IPS-18c (cell line): ENCODE data around the gene FCGR2B.
"Not testable (repeated sequence)": the region's sequence is repeated elsewhere in the genome, so short reads cannot be mapped to it uniquely, and the experiment has no call there.

Source experiments
- H3K4me3 ChIP-seq: 2 replicates; pipeline ENCODE4 v1.7.0; 2013; ENCODE audit warnings: low read depth, mild to moderate bottlenecking, low read length, moderate library complexity; ENCODE audit not compliant: insufficient read depth
- H3K9me3 ChIP-seq: one replicate; pipeline ENCODE4 v1.6.1; 2013; ENCODE audit warnings: mild to moderate bottlenecking, low read length, moderate library complexity; ENCODE audit not compliant: control insufficient read depth, insufficient read depth

The FCGR2B gene

GRCh38 chr1:161642697-161643096, 20.2 kb upstream of the FCGR2B start:
- H3K4me3 ChIP-seq, H3K9me3 ChIP-seq: not testable (repeated sequence)

DNA sequence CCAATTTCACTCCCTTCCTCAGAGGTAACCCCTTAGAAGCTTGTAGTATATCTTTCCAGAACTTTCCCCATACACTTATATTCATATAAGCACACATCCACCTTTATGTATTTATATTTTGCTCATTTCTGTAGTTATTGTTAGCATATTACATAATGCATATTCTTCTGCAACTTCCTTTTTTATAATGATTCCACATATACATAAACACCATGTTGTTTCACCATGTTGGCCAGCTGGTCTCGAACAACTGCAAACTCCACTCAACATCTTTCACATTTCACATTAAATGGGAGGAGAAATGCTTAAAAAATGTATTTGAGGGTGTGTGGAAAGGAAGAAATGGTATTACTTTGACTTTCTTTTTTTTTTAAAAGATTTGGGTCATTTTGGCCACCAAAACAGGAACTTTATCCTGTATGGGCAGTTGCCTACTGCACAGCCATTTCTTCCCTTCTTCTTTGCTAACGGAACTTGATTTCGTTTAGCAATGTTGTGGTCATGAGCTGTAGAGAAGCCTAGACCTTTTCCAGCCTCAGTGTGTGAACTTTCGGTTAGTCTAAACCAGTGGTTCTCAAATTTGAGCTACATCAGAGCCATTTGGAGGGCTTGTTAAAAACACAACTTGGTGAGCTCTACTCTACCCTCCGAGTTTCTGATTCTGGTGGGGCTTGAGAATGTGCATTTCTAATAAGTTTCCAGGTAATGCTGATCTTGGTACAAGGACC, 19.3 kb upstream of the FCGR2B start:
- H3K4me3 ChIP-seq = not testable (repeated sequence)

GRCh38 chr1:161644855-161645254, 18.1 kb upstream of the FCGR2B start:
- H3K4me3 ChIP-seq, H3K9me3 ChIP-seq: not testable (repeated sequence)

More for the DNA sequence above, 19.3 kb upstream of the FCGR2B start:
- not testable (repeated sequence) for H3K9me3 ChIP-seq

GRCh38 chr1:161647507-161648360, 15.2 kb upstream of the FCGR2B start:
- not testable (repeated sequence) for H3K9me3 ChIP-seq, H3K4me3 ChIP-seq

GRCh38 chr1:161653541-161653940, 9.4 kb upstream of the FCGR2B start:
- H3K9me3 ChIP-seq, H3K4me3 ChIP-seq: not testable (repeated sequence)

DNA sequence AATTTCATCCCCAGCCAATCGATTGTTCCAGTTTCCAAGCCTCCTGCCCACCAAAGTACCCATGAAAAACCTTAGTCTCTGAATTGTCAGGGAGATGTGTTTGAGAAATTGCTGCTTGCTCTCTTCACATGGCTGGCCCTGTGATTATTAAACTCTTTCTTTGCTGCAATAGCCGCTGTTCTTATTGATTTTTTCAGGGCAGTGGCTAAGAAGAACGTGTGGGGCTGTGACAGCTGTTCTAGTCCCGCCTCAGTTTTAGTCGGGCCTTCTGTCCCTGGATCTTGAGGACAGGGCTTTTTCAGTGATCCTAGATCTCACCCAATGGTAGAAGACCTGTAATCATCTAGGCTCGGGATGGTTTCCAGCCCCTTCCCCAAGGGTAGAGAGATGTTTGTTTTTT, 9.0 kb upstream of the FCGR2B start:
- H3K4me3 ChIP-seq, H3K9me3 ChIP-seq: not testable (repeated sequence)

DNA sequence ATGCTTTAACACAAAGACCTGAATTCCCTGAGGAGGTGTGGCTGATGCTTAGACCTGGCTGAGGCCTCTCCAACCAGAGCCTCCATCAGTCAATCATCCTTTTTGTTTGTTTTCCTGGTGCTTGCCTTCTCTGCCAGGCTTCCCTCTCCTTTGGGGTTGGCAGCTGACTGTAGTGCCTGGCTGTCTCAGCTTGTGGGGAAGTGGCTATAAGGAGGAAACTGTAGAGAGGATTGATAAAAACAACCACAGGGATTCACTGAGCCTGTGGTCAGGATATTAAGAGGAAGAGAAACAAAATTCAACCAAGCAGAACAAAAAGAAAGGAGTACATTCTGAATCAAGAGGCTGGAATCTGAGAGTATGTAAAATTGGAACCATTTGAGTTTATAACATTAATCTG, 4.4 kb upstream of the FCGR2B start:
- H3K9me3 ChIP-seq, H3K4me3 ChIP-seq: not testable (repeated sequence)

- not testable (repeated sequence) for H3K9me3 ChIP-seq, H3K4me3 ChIP-seq
Measured at GRCh38 chr1:161661660-161662311, 1.2 kb upstream of the FCGR2B start.

GRCh38 chr1:161663569-161663968, 626 bp downstream of the FCGR2B start:
- H3K4me3 ChIP-seq, H3K9me3 ChIP-seq: not testable (repeated sequence)

- not testable (repeated sequence) for H3K4me3 ChIP-seq, H3K9me3 ChIP-seq
Measured at GRCh38 chr1:161664689-161665088, 1.7 kb downstream of the FCGR2B start.

GRCh38 chr1:161671045-161672020, 8.4 kb downstream of the FCGR2B start:
- not testable (repeated sequence) for H3K9me3 ChIP-seq, H3K4me3 ChIP-seq

DNA sequence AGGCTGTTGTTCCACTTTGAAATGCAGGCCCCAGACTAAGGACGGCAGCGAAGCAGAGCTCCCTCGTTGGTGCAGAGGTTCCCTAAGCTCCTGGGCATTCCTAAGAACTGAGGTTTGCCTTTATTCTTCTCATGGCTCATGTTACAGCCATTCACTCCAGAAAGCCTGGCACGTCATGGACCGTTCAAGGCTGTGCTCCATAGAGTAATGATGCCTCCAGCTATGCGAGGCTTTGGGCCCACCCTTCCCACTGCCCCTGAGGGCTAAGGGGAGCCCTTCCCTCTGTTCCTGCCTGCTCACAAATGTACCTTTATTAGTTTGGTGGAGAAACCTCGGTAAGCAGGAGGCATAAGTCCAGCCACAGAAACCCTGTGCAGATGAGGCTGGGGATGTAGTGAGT, 10.5 kb downstream of the FCGR2B start:
- not testable (repeated sequence) for H3K4me3 ChIP-seq, H3K9me3 ChIP-seq

DNA sequence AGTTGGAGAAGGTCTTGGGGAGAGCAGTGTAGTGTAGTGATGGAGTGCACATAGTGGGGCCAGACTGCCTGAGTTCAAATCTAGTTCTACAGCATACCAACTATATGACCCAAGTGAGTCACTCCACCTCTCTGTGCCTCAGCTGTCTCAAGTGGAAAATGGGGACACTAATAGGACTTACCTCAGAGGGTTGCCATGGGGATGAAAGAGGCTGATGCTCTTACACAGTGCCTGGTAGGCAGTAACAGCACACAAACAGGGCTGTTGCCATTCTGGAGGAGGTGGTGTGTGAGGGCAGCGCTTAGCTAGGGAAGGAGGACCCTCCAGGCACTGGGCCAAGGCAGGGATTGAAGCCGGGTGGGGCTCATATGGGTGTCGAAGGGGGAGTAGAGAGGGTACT, 11.5 kb downstream of the FCGR2B start:
- not testable (repeated sequence) for H3K9me3 ChIP-seq, H3K4me3 ChIP-seq

- H3K9me3 ChIP-seq, H3K4me3 ChIP-seq: not testable (repeated sequence)
Measured at GRCh38 chr1:161674908-161675307, 12.0 kb downstream of the FCGR2B start.

- peaks cover 3% of the 10 kb centered on the region for H3K9me3 ChIP-seq
- H3K4me3 ChIP-seq = no peak overlapping the region
Measured at GRCh38 chr1:161676441-161676840, 13.5 kb downstream of the FCGR2B start.

- Histone ChIP-seq H3K9me3 (peaks cover 3% of the 10 kb centered on the region), H3K4me3 (no peak overlapping the region)
Measured at GRCh38 chr1:161676958-161677689, 14.2 kb downstream of the FCGR2B start.
